Measurements from ENCODE around the gene MRPS5.
A peak's percentile ranks its signal among the peaks of the same experiment; 100 is the strongest.
"Not testable (repeated sequence)": the region's sequence is repeated elsewhere in the genome, so short reads cannot be mapped to it uniquely, and the experiment has no call there.

MRPS5 gene

DNA sequence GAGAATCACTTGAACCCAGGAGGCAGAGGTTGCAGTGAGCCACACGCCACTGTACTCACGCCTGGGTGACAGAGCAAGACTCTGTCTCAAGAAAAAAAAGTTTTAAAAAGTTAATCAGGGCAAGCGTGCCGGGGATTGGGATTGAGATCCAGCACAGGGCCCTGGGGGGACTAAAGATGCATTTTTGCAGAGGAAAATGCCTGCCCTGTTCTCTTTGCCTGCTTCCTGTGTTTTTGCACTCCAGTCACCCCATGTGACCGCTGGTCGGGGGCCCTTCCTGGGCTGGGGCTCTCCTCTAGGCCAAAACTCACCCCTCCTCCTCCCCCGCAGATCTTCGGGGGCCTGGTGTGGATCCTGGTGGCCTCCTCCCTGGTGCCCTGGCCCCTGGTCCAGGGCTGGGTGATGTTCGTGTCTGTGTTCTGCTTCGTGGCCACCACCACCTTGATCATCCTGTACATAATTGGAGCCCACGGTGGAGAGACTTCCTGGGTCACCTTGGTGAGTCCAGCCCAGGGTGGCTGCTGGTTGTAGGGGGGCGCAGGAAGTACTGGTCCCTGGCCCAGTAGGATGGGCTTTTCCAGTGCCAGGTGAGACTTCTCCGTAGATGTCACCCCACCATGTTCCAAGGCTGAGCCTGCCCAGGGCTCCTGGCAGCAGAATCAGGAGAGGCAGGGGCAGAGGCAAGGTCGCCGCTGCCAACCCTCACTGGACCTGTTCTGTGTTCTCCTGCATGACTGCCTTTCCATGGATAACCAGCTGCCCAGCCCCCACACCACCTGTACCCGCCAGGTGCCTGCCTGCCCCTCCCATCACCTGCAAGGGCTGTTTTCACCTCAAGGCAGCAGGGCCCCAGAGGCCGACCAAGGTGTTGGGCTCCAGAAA lies 73.7 kb downstream of the MRPS5 start:
- DNase-seq: no peak

DNA sequence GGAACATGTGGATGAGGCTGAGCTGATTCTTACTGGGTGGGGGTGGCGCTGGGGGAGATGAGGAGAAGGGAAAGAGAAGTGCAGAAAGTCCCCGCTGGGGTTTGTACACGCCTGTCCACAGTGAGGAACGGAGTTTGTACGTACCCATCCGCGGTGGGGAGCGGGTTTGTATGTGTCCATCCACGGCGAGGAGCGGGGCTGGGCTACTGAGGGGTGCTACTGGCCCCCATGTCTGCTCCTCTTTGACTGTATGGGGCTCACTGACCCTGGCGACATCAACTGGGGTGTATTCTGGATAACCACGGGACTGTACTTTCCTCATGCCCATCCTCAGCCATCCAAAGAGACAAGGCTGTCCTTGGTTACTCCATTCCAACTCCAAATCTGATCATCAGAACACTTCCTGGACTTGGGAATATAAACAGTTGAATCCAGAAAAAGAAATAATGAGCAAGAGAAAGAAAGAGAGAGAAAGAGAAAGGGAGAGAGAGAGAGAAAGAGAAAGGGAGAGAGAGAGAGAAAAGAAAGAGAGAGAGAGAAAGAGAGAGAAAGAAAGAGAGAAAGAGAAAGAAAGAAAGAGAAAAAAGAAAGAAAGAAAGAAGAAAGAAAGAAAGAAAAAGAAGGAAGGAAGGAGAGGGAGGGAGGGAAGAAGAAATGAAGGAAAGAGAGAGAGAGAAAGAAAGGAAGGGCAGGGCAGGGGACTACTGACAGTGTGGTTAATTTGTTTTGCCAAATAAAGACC lies 75.1 kb downstream of the MRPS5 start:
- DNase-seq: no peak

GRCh38 chr2:95044601-95045000 lies 77.0 kb downstream of the MRPS5 start:
- DNase-seq: no peak

- DNase-seq: peak in 50 of 56 donors; percentile 40 to 90 (median 77)
Observed at GRCh38 chr2:95043300-95044093, 78.1 kb downstream of the MRPS5 start.

GRCh38 chr2:95042472-95043271 lies 78.9 kb downstream of the MRPS5 start:
- peak in 1 of 56 donors; percentile 69 for DNase-seq

GRCh38 chr2:95041824-95042442 lies 79.7 kb downstream of the MRPS5 start:
- DNase-seq: no peak

GRCh38 chr2:95041060-95041823 lies 80.4 kb downstream of the MRPS5 start:
- no peak for DNase-seq

GRCh38 chr2:95040426-95040825 lies 81.2 kb downstream of the MRPS5 start:
- peak in 2 of 56 donors; percentile 32 to 36 for DNase-seq

DNA sequence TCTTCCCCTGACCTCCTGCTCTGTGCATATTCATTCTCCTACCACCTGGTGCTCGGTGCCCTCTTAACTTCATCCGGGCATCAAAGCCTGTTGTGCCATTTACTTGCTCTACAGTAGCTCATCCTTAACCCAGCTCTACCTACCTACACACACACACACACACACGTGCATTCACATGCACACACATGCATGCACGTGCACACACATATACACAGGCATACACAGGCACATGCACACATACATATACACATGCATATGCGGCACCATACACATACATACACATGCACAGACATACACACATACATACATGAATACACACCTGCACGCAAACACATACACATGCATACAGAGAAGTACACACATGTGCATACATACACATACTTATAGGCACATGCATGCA lies 81.6 kb downstream of the MRPS5 start:
- DNase-seq: no peak

- no peak for DNase-seq
Observed at GRCh38 chr2:95039363-95039762, 82.2 kb downstream of the MRPS5 start.

DNA sequence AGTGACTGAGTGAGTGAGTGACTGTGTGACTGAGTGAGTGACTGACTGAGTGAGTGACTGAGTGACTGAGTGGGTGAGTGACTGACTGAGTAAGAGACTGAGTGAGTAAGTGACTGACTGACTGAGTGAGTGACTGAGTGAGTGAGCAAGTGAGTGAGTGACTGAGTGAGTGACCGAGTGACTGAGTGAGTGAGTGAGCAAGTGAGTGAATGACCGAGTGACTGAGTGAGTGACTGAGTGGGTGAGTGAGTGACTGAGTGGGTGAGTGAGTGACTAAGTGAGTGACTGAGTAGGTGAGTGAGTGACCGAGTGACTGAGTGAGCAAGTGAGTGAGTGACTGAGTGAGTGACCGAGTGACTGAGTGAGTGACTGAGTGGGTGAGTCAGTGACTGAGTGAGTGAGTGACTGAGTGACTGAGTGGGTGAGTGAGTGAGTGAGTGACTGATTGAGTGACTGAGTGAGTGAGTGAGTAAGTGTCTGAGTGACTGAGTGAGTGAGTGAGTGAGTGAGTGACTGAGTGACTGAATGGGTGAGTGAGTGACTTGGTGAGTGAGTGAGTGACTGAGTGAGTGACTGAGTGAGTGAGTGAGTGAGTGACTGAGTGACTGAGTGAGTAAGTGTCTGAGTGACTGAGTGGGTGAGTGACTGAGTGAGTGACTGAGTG lies 82.8 kb downstream of the MRPS5 start:
- DNase-seq: no peak

DNA sequence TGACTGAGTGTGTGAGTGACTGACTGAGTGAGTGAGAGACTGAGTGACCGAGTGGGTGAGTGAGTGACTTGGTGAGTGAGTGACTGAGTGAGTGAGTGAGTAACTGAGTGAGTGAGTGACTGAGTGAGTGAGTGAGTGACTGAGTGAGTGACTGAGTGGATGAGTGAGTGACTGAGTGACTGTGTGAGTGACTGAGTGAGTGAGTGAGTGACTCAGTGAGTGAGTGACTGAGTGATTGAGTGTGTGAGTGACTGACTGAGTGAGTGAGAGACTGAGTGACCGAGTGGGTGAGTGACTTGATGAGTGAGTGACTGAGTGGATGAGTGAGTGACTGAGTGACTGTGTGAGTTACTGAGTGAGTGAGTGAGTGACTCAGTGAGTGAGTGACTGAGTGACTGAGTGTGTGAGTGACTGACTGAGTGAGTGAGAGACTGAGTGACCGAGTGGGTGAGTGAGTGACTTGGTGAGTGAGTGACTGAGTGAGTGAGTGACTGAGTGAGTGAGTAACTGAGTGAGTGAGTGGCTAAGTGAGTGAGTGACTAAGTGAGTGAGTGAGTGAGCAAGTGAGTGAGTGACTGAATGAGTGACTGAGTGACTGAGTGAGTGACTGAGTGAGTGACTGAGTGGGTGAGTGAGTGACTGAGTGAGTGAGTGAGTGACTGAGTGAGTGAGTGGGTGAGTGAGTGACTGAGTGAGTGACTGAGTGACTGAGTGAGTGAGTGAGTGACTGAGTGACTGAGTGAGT lies 83.6 kb downstream of the MRPS5 start:
- DNase-seq: not testable (repeated sequence)

- no peak for DNase-seq
Observed at GRCh38 chr2:95037384-95037839, 84.2 kb downstream of the MRPS5 start.

DNA sequence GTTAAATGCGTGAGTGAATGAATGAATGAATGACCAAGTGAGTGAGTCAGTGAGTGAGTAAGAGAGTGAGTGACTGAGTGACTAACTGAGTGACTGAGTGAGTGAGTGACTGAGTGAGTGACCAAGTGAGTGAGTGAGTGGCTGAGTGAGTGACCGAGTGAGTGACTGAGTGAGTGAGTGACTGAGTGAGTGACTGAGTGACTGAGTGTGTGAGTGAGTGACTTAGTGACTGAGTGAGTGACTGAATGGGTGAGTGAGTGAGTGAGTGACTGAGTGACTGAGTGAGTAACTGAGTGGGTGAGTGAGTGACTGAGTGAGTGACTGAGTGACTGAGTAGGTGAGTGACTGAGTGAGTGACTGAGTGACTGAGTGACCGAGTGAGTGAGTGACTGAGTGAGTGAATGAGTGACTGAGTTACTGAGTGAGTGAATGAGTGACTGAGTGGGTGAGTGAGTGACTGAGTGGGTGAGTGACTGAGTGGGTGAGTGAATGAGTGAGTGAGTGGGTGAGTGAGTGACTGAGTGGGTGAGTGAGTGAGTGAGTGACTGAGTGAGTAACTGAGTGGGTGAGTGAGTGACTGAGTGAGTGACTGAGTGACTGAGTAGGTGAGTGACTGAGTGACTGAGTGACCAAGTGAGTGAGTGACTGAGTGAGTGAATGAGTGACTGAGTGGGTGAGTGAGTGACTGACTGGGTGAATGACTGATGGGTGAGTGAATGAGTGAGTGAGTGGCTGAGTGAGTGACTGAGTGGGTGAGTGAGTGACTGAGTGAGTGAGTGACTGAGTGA lies 84.8 kb downstream of the MRPS5 start:
- no peak for DNase-seq

Measured in amygdala (tissue), 56 donors.